Activated CD4-positive, alpha-beta T cell treated with anti-CD3 and anti-CD28 coated beads for 4 hours (primary cell): ENCODE measurements around the gene NECAB3.

Experiments
- DNase-seq, 2 donors: peaks; one replicate each; pipeline ENCODE4 v3.0.0-alpha.2; 2020

Gene NECAB3

DNA sequence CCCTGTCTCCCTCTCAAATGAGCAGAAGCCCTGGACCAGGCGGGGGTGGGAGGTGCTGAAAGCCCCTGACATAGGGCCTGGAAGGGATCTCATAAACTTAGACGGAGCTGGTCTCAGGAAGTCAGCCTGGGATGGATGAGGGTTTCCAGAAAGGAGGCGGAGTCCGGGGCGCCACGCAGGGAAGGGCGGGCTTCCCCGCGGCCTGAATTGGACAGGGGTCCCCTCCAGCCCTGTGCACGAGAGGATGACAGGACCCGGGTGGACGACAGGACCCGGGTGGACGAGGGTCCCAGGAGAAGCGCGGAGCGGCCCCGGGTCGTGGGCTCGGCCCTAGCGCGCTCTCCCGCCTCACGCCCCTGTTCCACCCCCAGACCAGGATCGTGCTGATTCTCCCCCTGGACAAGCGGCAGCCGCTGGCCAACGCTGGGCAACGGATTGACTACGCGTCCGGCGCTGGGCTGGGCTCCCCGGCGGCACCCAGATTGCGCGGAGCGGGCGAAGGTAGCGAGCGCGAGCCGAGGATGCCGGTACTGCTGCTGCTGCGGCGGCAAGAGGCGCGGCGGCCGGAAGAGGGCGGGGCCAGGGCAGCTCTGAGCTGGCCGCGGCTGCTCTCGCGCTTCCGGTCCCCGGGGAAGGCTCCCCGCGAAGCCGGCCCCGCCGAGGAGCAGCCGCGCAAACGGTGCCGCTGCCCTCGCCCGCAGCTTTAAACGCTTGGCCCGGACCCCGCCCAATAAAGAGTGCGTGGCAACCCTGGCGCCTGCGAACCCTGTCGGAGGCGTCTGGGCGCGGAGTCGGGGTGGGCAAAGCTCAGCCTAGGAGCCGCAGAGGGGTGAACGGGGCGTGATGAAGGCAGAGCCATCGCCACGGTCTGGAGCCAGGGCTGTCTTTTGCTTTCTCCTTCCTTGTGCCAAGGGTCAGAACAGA, 10.8 kb downstream of the NECAB3 start:
- peak; percentile 70 to 81 for DNase-seq

DNA sequence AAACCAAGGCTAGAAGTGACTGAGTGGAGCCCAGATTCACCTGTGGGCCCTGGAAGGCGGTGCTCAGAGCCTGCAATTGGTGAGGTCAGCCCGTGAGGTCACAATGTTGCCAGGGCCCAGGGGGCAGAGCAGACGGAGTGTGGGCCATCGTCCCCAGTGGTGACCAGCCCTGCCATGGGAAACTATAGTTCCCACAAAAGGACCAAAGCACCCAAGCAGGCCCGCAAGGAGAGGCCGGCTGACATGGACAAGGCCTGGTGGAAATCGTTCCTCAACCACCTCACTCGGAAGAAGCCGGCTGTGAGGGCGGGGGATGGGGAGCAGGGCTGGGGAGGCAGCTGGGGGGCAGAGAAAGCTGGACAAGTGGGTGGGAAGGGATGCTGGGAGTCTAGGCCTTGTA, 12.1 kb downstream of the NECAB3 start, which contains the start of gene C20orf144:
Gene C20orf144, plus strand, starts transcription at position 156 of the 400 bp plus-strand sequence. Its CDS starts 19 bp downstream, at position 175.
- no peak for DNase-seq

DNA sequence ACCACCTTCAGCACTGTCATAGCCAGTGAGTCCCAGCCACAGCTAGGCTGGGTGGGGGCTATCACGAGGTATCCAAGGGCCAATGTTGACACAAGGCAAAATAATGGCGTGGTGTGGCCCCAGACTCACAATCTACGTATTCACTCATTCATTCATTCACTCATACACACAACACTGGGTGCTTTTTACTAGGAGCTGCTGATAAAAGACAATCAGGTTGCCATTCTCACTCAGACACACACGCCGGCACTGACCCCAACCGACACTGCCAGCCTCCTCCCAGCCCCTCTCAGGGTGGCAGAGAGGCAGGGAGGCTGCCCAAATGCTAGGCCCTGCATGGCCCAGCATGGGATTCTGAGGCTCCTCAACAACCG, 13.6 kb downstream of the NECAB3 start:
- DNase-seq: no peak

- no peak for DNase-seq
These were observed 14.1 kb downstream of the NECAB3 start for GRCh38 chr20:33660035-33660684.

DNA sequence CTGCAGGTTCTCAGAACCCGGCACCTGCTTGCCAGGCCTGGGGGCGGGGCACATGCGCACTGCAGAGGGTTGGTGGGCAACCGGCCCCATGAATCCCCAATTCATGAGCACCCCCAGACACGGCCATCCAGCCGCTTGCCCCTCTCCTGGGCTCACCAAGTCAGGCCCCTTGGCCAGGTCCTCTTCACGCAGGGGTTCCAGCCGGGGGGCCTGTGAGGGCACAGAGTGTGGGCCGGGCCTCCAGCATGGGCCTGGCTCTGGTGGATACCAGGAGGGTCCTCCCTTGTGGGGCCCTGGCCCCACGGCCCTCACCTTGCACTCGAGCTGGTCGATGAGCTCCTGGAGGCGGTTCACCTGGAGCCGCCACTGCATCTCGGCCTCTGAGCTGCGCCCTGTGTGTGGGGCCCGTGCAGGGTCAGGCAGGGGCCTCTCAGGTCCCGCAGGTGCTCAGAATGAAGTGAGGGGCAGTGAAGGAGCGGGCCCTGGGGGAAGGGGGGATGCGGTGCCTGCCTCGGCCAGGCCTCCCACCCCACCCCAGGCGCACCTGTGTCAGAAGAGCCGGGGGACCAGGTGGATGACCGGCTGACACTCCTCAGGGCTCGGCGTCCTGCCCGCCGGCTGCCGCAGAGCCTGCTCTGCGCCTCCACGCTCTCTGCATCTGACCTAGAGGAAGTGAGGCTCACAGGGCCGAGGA, 14.7 kb downstream of the NECAB3 start:
- DNase-seq: no peak

- DNase-seq: no peak
These were observed 15.3 kb downstream of the NECAB3 start for GRCh38 chr20:33658929-33659328.

GRCh38 chr20:33658510-33658909, 15.7 kb downstream of the NECAB3 start:
- DNase-seq: no peak

- no peak for DNase-seq
These were observed 16.5 kb downstream of the NECAB3 start for GRCh38 chr20:33657704-33658095.

DNA sequence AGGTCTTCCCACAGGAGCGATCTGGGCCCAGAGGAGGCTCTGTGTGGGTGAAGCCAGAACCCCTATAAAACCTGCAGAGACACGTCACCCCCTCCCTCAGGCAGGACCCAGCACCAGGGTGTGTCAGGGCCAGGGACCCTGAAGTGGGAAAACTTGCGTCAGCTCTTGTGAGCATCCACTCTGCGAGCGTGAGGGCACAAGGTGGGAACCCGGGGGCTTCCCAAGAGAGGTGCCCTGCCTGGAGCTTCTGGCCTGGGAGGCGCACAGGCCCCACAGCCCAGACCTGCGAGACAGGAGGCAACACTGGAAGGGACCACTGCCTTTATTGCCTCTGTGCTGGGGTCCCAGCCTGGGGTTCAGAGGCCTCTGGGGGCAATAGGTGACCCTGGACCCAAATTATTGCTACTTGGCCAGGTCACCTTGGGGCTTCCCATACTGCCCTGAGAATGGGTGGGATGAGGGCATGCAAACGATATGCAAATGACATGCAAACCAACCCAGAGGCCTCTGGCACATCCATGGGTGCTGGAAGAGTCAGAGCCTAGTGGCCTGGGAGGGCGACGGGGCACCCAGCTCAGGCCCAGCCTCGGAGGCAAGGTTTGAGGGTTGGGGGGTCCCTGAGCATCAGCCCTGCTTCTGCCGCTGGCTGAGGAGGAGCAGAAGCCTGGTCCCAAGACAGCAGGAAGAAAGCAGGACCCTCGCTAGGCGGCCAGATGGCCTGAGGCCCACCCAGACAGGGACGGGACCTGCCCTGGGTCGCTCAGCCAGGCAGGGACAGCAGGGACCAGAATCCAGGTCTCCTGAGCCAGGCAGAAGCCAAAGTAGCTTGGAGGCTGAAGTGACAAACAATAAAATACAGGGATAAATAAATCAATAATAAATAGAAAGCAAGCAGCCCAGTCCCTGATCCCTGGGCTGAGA, 17.2 kb downstream of the NECAB3 start:
- DNase-seq: no peak

DNA sequence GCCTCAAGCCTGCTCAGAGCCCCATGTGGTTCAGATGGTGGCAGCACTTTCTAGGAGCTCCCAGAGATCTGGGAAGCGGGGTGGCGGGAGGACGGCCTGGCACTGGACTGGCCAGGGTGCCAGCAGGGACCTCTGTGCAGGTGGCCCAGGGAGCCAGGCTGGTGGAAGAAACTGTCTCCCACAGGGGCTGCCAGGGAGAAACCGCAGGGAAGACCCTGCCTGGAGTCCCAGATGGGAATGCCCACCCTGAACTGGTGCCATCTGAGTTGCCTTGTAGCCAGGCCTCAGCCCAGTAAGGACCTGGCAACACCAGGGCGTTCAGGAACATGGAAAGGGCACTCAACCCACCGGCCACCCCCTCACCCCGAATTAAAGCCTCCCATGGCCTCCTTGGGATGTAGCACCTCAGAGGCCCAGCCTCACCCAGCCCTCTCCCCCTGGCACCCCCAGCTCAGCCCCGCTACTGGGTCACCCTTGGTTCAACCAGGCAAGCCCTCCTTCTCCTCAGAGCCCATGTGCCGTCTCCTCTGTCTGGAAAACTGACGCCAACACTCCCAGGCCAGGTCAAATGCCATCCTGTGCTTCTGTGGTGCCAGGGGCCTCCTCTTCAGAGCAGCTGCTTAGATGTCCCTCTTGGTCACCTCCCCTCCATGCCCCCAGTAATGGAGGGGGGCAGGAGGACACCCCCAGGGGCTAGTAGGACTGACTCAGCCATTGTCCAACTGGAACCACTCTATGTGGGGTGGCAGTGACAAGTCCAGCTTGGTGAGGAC, 18.0 kb downstream of the NECAB3 start:
- no peak for DNase-seq

DNA sequence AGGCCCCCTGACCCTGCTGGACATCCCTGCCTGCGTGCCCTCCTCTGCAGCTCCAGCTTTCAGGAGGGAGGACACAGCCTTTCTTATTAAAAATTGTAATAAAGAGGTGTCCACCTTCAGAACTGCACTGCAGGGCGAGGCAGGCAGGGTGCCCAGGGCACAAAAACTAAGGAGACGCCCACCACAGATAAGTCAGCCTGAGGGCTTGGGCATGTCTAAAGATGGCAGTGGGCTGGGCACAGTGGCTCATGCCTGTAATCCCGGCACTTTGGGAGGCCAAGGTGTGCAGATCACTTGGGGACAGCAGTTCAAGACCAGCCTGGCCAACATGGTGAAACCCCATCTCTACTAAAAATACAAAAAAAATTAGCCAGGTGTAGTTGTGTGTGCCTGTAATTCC, 19.1 kb downstream of the NECAB3 start:
- DNase-seq: no peak

GRCh38 chr20:33654680-33655161, 19.5 kb downstream of the NECAB3 start:
- DNase-seq: no peak

- no peak for DNase-seq
These were observed 20.2 kb downstream of the NECAB3 start for GRCh38 chr20:33653900-33654596.

DNA sequence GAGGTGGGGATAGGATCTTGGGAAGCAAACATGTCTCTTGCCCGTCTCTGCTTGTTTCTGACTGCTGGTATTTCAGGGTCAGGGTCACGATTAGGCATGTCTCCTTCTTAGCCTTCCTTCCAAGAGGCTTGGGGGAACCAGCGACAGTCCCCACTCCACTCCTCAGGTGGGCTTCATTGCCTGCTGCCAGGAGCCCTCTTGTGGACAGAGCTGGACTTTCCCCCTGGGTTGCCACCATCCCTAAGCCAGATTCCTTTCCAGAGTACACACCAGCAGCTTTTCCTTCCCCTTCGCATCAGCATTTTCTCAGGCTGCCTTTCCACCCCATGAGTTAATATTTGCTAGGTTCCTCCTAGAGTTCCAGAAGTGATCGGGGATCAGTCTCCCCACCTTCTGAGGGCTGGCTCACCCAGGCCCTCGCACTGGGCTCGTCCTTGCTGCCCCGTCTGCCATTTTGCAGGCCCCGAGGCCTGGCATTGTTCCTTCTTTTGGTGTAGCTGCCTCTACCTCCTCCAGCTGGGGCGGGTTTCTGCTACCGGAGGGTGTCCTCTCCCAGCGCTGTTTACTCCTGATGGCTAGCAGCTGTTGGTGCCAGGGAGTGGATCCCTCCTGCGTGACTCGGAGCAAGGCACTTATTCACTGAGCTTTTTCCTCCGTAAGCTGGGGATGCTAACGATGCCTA, 20.9 kb downstream of the NECAB3 start:
- DNase-seq: peak in 1 of 2 donors; percentile 15

GRCh38 chr20:33651562-33652048, 22.6 kb downstream of the NECAB3 start:
- DNase-seq: no peak

- DNase-seq: no peak
These were observed 23.3 kb downstream of the NECAB3 start for GRCh38 chr20:33650753-33651561.

DNA sequence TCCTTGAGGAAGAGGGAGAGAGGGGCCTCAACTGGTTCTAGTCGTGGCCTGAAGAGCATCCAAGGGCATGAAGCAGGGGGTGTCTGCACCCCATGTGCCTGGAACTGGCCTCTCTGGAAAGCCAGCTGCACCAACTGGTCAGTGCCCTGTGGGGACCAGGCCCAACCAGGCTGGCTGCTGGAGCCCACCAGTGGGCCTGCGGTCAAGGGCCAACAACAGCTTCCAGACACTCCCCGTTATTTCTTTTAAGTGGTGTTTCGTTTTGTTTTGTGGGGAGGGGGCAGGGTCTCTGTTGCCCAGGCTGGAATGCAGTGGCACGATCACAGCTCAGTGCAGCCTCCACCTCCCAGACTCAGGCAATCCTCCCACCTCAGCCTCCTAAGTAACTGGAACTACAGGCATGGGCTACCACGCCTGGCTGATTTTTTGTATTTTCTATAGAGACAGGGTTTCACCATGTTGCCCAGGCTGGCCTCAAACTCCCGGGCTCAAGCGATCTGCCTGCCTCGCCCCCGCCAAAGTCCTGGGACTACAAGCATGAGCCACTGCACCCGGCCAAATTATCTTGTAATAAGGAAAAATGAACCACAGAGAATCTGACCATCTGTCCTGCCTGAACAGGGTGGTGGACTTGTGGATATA, 24.0 kb downstream of the NECAB3 start:
- no peak for DNase-seq

- no peak for DNase-seq
These were observed 25.0 kb downstream of the NECAB3 start for GRCh38 chr20:33649201-33649681.
